K562 (cell line): Measurements from ENCODE around the gene CEP19. TPM values are rescaled to one million over a fixed set of nuclear protein-coding genes. Genes with fewer than 3 reads are reported as not detected.

ENCODE experiments used
- BCOR ChIP-seq: fragments of 450-650 bp; IDR thresholded peaks from 2 replicates; pipeline ENCODE4 v1.6.1; 2016
- C11orf30 ChIP-seq: fragments of 450-650 bp; IDR thresholded peaks from 2 replicates; pipeline ENCODE4 v1.6.1; 2016; ENCODE audit warnings: low read depth, mild to moderate bottlenecking
- EP400 ChIP-seq: fragments of 450-650 bp; IDR thresholded peaks from 2 replicates; pipeline ENCODE4 v1.6.1; 2017; ENCODE audit warnings: antibody characterized with exemption, mild to moderate bottlenecking, moderate library complexity
- FUS ChIP-seq: fragments of 200-400 bp; formaldehyde crosslinking; optimal IDR thresholded peaks from 2 replicates; pipeline ENCODE3; 2017; ENCODE audit warnings: low read depth, low read length
- IRF1 ChIP-seq: sonication (generic); formaldehyde crosslinking; IDR thresholded peaks from 2 replicates; pipeline ENCODE4 v1.8.0; 2022; ENCODE audit warnings: missing genetic modification reagents, mild to moderate bottlenecking, borderline replicate concordance
- LARP7 ChIP-seq: fragments of 450-650 bp; IDR thresholded peaks from 2 replicates; pipeline ENCODE4 v1.6.1; 2016
- MLLT1 ChIP-seq, 2 experiments: fragments of 450-650 bp; IDR thresholded peaks; 2 replicates each; pipeline ENCODE4 v1.6.1; 2016
- MTA1 ChIP-seq: fragments of 450-650 bp; IDR thresholded peaks from 2 replicates; pipeline ENCODE4 v1.6.1; 2017; ENCODE audit warnings: borderline replicate concordance
- NBN ChIP-seq: fragments of 450-650 bp; IDR thresholded peaks from 2 replicates; pipeline ENCODE4 v1.6.1; 2016; ENCODE audit warnings: low read depth, mild to moderate bottlenecking
- NFYB ChIP-seq: IDR thresholded peaks from 2 replicates; pipeline ENCODE4 v1.6.1; 2011; ENCODE audit warnings: mild to moderate bottlenecking, moderate library complexity; ENCODE audit not compliant: insufficient read length; ENCODE audit errors: extremely low read depth
- PHF21A ChIP-seq: fragments of 450-650 bp; IDR thresholded peaks from 2 replicates; pipeline ENCODE4 v1.6.1; 2017; ENCODE audit warnings: low read depth, borderline replicate concordance
- SMARCE1 ChIP-seq: fragments of 450-650 bp; IDR thresholded peaks from 2 replicates; pipeline ENCODE4 v1.7.1; 2016; ENCODE audit warnings: mild to moderate bottlenecking
- SP1 ChIP-seq: sonication (generic); formaldehyde crosslinking; IDR thresholded peaks from 2 replicates; pipeline ENCODE4 v1.8.1; 2022; ENCODE audit warnings: mild to moderate bottlenecking, missing genetic modification reagents
- SREBF1 ChIP-seq: fragments of 150-350 bp; IDR thresholded peaks from 2 replicates; pipeline ENCODE4 v1.6.1; 2014; ENCODE audit warnings: antibody characterized with exemption, low read depth, low read length, borderline replicate concordance
- SRF ChIP-seq, 2 experiments: fragments of 250-450, 450-650 bp in 1 of 2; sonication (Bioruptor Pico) in 1 of 2; sonication (generic) in 1 of 2; formaldehyde crosslinking; IDR thresholded peaks; 2 replicates each; pipeline versions ENCODE4 v1.5.0 to v1.5.1; 2020 to 2022; ENCODE audit warnings: mild to moderate bottlenecking in 1 of 2, missing genetic modification reagents in 1 of 2
- TAF9B ChIP-seq: fragments of 450-650 bp; IDR thresholded peaks from 2 replicates; pipeline ENCODE4 v1.6.1; 2018; ENCODE audit warnings: mild to moderate bottlenecking; ENCODE audit not compliant: partially characterized antibody
- UBTF ChIP-seq, 2 experiments: IDR thresholded peaks; 2 replicates each; pipeline ENCODE4 v1.6.1; 2012; ENCODE audit warnings: improper control_type of control experiment in 2 of 2, low read depth in 2 of 2, low read length in 2 of 2, borderline replicate concordance in 1 of 2
- XRCC4 ChIP-seq: IDR thresholded peaks from one replicate; pipeline ENCODE4 v1.6.1; 2011; ENCODE audit not compliant: insufficient read depth, insufficient read length; ENCODE audit errors: extremely low read depth
- ZFP30 ChIP-seq: fragments of 250-450 bp; sonication (Bioruptor Pico); IDR thresholded peaks from 2 replicates; pipeline ENCODE4 v1.8.0; 2022; ENCODE audit warnings: moderate library complexity, mild to moderate bottlenecking, inconsistent platforms, borderline replicate concordance
- ZNF133 ChIP-seq: fragments of 250-450 bp; sonication (Bioruptor Pico); IDR thresholded peaks from 2 replicates; pipeline ENCODE4 v1.4.0; 2020; ENCODE audit warnings: mild to moderate bottlenecking
- ZNF3 ChIP-seq: fragments of 250-450 bp; sonication (Bioruptor Pico); IDR thresholded peaks from 2 replicates; pipeline ENCODE4 v1.5.0; 2021; ENCODE audit warnings: mild to moderate bottlenecking, moderate library complexity
- ZNF551 ChIP-seq: fragments of 250-450 bp; sonication (Bioruptor Pico); IDR thresholded peaks from 2 replicates; pipeline ENCODE4 v1.5.0; 2021; ENCODE audit warnings: mild to moderate bottlenecking, moderate library complexity
- polyA plus RNA-seq, 8 experiments: library from polyadenylated mRNA; depleted of rRNA in 4 of 8; stranded (reverse) in 5 of 8; unstranded in 3 of 8; fragments of >200 nt; fragmentation: Nextera tagmentation in 2 of 8; fragmentation: Illumina TruSeq in 1 of 8; extraction: Ambion mirVana in 2 of 8; extraction: Trizol in 1 of 8; gene quantifications; 2 replicates each; pipeline versions ENCODE4 v1.2.1 to v1.2.3, GENCODE V29; 2011 to 2014; ENCODE audit warnings: inconsistent platforms in 1 of 8, missing spikeins in 1 of 8
- total RNA-seq, 7 experiments: library from RNA; depleted of rRNA in 6 of 7; stranded (reverse); fragments of >200 nt in 6 of 7; fragmentation: Illumina TruSeq in 2 of 7; extraction: Trizol in 2 of 7; gene quantifications; 2 replicates each; pipeline versions ENCODE4 v1.2.1 to v1.2.3, GENCODE V29; 2011 to 2021; ENCODE audit warnings: low replicate concordance in 1 of 7

Gene CEP19
- total and polyA plus RNA-seq, 9 of the 15 experiments (the other 6 are each of a cell fraction or from before 2014, with no cell fraction given) = 2.5 to 4.5 (median 3.7) TPM

- TF ChIP-seq MLLT1 (IDR thresholded peaks at IDR 0.05) (peak; percentile 80 to 84; a peak in 3 of 4 replicates), C11orf30 (no peak), SP1 (CRISPR knock-in tag) (0 out of 2 replicates have a peak, but pooled peaks have one; percentile 12), SMARCE1 (peak; percentile 42; the same call in 1 of the 2 replicates), ZFP30 (no peak), ZNF3 (no peak), SRF (CRISPR knock-in tag; IDR thresholded peaks at IDR 0.05) (0 out of 4 replicates have a peak, but pooled peaks of 1 of the 2 experiments have one; percentile 19), PHF21A (peak; percentile 66; the same call in 1 of the 2 replicates), LARP7 (peak; percentile 67; the same call in 1 of the 2 replicates), EP400 (0 out of 2 replicates have a peak, but pooled peaks have one; percentile 16), NFYB (no peak), ZNF133 (CRISPR knock-in tag) (no peak), TAF9B (no peak), SREBF1 (no peak), UBTF (IDR thresholded peaks at IDR 0.05; ENCODE audit: borderline replicate concordance in 1 of 2, low read depth in 2 of 2, low read length in 2 of 2) (peak in 1 of 2 experiments; percentile 57; a peak in 2 of 4 replicates), NBN (peak; percentile 21; the same call in 1 of the 2 replicates), IRF1 (CRISPR knock-in tag) (no peak), MTA1 (peak; percentile 39; the same call in 1 of the 2 replicates), ZNF551 (CRISPR knock-in tag) (no peak), XRCC4 (no peak), BCOR (0 out of 2 replicates have a peak, but pooled peaks have one; percentile 32), FUS (peak; percentile 22)
Observed at GRCh38 chr3:196740481-196741248, 28.6 kb upstream of the CEP19 start (continued).
